GM21737 (cell line): Measurements from ENCODE around the gene SERP1.

Source experiments
- ATAC-seq: cut with Tn5 transposase; IDR thresholded peaks from one replicate; pipeline ENCODE4 v1.9.1; 2021; ENCODE audit warnings: mild to moderate bottlenecking, moderate library complexity; ENCODE audit not compliant: unreplicated experiment

SERP1 gene

GRCh38 chr3:150546226-150547044 is at the start of gene SERP1, which contains the start of gene EIF2A:
SERP1 (minus strand) TSS chr3:150546496; CDS start chr3:150546135, 361 bp downstream.
EIF2A (plus strand) TSS chr3:150546787; CDS start chr3:150546803, 16 bp downstream.
- peak; percentile 91 for ATAC-seq

GRCh38 chr3:150594150-150594549 is 47.9 kb upstream of the SERP1 start:
- no peak for ATAC-seq

- ATAC-seq: no peak
These were observed 43.5 kb upstream of the SERP1 start for GRCh38 chr3:150589759-150590158.

- ATAC-seq: no peak
These were observed 41.9 kb upstream of the SERP1 start for GRCh38 chr3:150588027-150588830.

GRCh38 chr3:150583028-150583427 is 36.7 kb upstream of the SERP1 start:
- ATAC-seq: peak; percentile 58

GRCh38 chr3:150582620-150583019 is 36.3 kb upstream of the SERP1 start:
- peak; percentile 56 for ATAC-seq

GRCh38 chr3:150581174-150581573 is 34.9 kb upstream of the SERP1 start:
- ATAC-seq: no peak

- no peak for ATAC-seq
These were observed 31.6 kb upstream of the SERP1 start for GRCh38 chr3:150577855-150578254.

- no peak for ATAC-seq
These were observed 21.0 kb upstream of the SERP1 start for GRCh38 chr3:150567328-150567727.

- ATAC-seq: no peak
These were observed 17.9 kb upstream of the SERP1 start for GRCh38 chr3:150564243-150564642.

- no peak for ATAC-seq
These were observed 11.4 kb upstream of the SERP1 start for GRCh38 chr3:150557725-150558124.

- ATAC-seq: no peak
These were observed 10.5 kb upstream of the SERP1 start for GRCh38 chr3:150556792-150557191.

GRCh38 chr3:150555859-150556436 is 9.7 kb upstream of the SERP1 start:
- no peak for ATAC-seq

GRCh38 chr3:150547045-150547741 is 897 bp upstream of the SERP1 start:
- no peak for ATAC-seq

GRCh38 chr3:150545419-150546225 is 674 bp downstream of the SERP1 start:
- peak; percentile 13 for ATAC-seq

- no peak for ATAC-seq
These were observed 1.6 kb downstream of the SERP1 start for GRCh38 chr3:150544726-150545125.

GRCh38 chr3:150544041-150544440 is 2.3 kb downstream of the SERP1 start:
- no peak for ATAC-seq

GRCh38 chr3:150543531-150543930 is 2.8 kb downstream of the SERP1 start:
- no peak for ATAC-seq

- no peak for ATAC-seq
These were observed 3.2 kb downstream of the SERP1 start for GRCh38 chr3:150543128-150543527.

- no peak for ATAC-seq
These were observed 5.3 kb downstream of the SERP1 start for GRCh38 chr3:150540991-150541390.
